Measurements from ENCODE around the gene PHF1.

The PHF1 gene

GRCh38 chr6:33427585-33428223 is 16.9 kb downstream of the PHF1 start:
- no peaks in the 10 kb centered on the region for H3K27me3 ChIP-seq (ENCODE audit: insufficient read depth, low read length)
- no peak overlapping the region for H2AFZ ChIP-seq (ENCODE audit: low read depth, low read length)
- H3K9me3 ChIP-seq (ENCODE audit: low read length): no peaks in the 10 kb centered on the region
- peak overlapping the region; percentile 49 for H3K4me3 ChIP-seq (ENCODE audit: low read length)
- peaks cover 4% of the 10 kb centered on the region for H3K36me3 ChIP-seq (ENCODE audit: insufficient read depth, low read length)
- peaks cover 76% of the 10 kb centered on the region for H3K4me1 ChIP-seq (ENCODE audit: insufficient read depth, low read length)

- Histone ChIP-seq H3K4me1 (ENCODE audit: insufficient read depth, low read length) (peaks cover 82% of the 10 kb centered on the region), H3K36me3 (ENCODE audit: insufficient read depth, low read length) (no peaks in the 10 kb centered on the region), H3K9me3 (ENCODE audit: low read length) (no peaks in the 10 kb centered on the region), H3K4me3 (ENCODE audit: low read length) (peak overlapping the region; percentile 49), H3K27me3 (ENCODE audit: insufficient read depth, low read length) (no peaks in the 10 kb centered on the region), H2AFZ (ENCODE audit: low read depth, low read length) (no peak overlapping the region)
Measured at GRCh38 chr6:33428224-33428965, 17.6 kb downstream of the PHF1 start.

GRCh38 chr6:33428966-33429749 is 18.3 kb downstream of the PHF1 start:
- Histone ChIP-seq H2AFZ (ENCODE audit: low read depth, low read length) (no peak overlapping the region), H3K4me1 (ENCODE audit: insufficient read depth, low read length) (peaks cover 86% of the 10 kb centered on the region), H3K4me3 (ENCODE audit: low read length) (peak overlapping the region; percentile 49), H3K36me3 (ENCODE audit: insufficient read depth, low read length) (no peaks in the 10 kb centered on the region), H3K27me3 (ENCODE audit: insufficient read depth, low read length) (no peaks in the 10 kb centered on the region), H3K9me3 (ENCODE audit: low read length) (no peaks in the 10 kb centered on the region)

- Histone ChIP-seq H3K4me1 (ENCODE audit: insufficient read depth, low read length) (peaks cover 81% of the 10 kb centered on the region), H2AFZ (ENCODE audit: low read depth, low read length) (no peak overlapping the region), H3K36me3 (ENCODE audit: insufficient read depth, low read length) (no peaks in the 10 kb centered on the region), H3K4me3 (ENCODE audit: low read length) (no peak overlapping the region), H3K9me3 (ENCODE audit: low read length) (no peaks in the 10 kb centered on the region), H3K27me3 (ENCODE audit: insufficient read depth, low read length) (no peaks in the 10 kb centered on the region)
Measured at GRCh38 chr6:33429750-33430052, 18.9 kb downstream of the PHF1 start.

GRCh38 chr6:33430334-33430733 is 19.5 kb downstream of the PHF1 start:
- H2AFZ ChIP-seq (ENCODE audit: low read depth, low read length): no peak overlapping the region
- H3K36me3 ChIP-seq (ENCODE audit: insufficient read depth, low read length): peaks cover 4% of the 10 kb centered on the region
- H3K9me3 ChIP-seq (ENCODE audit: low read length): no peaks in the 10 kb centered on the region
- H3K4me3 ChIP-seq (ENCODE audit: low read length): peak overlapping the region; percentile 36
- H3K27me3 ChIP-seq (ENCODE audit: insufficient read depth, low read length): no peaks in the 10 kb centered on the region
- peaks cover 74% of the 10 kb centered on the region for H3K4me1 ChIP-seq (ENCODE audit: insufficient read depth, low read length)

- Histone ChIP-seq H3K36me3 (ENCODE audit: insufficient read depth, low read length) (peaks cover 13% of the 10 kb centered on the region), H3K4me1 (ENCODE audit: insufficient read depth, low read length) (peaks cover 71% of the 10 kb centered on the region), H2AFZ (ENCODE audit: low read depth, low read length) (no peak overlapping the region), H3K27me3 (ENCODE audit: insufficient read depth, low read length) (no peaks in the 10 kb centered on the region), H3K4me3 (ENCODE audit: low read length) (peak overlapping the region; percentile 36), H3K9me3 (ENCODE audit: low read length) (no peaks in the 10 kb centered on the region)
Measured at GRCh38 chr6:33430991-33431879, 20.4 kb downstream of the PHF1 start.

GRCh38 chr6:33431880-33432541 is 21.2 kb downstream of the PHF1 start:
- Histone ChIP-seq H3K9me3 (ENCODE audit: low read length) (no peaks in the 10 kb centered on the region), H3K27me3 (ENCODE audit: insufficient read depth, low read length) (no peaks in the 10 kb centered on the region), H3K36me3 (ENCODE audit: insufficient read depth, low read length) (peaks cover 19% of the 10 kb centered on the region), H3K4me1 (ENCODE audit: insufficient read depth, low read length) (peaks cover 65% of the 10 kb centered on the region), H2AFZ (ENCODE audit: low read depth, low read length) (no peak overlapping the region), H3K4me3 (ENCODE audit: low read length) (no peak overlapping the region)

GRCh38 chr6:33432546-33432945 is 21.7 kb downstream of the PHF1 start:
- Histone ChIP-seq H2AFZ (ENCODE audit: low read depth, low read length) (no peak overlapping the region), H3K27me3 (ENCODE audit: insufficient read depth, low read length) (no peaks in the 10 kb centered on the region), H3K4me3 (ENCODE audit: low read length) (no peak overlapping the region), H3K4me1 (ENCODE audit: insufficient read depth, low read length) (peaks cover 60% of the 10 kb centered on the region), H3K9me3 (ENCODE audit: low read length) (no peaks in the 10 kb centered on the region), H3K36me3 (ENCODE audit: insufficient read depth, low read length) (peaks cover 24% of the 10 kb centered on the region)

- H3K36me3 ChIP-seq (ENCODE audit: insufficient read depth, low read length): peaks cover 29% of the 10 kb centered on the region
- H2AFZ ChIP-seq (ENCODE audit: low read depth, low read length): no peak overlapping the region
- peaks cover 59% of the 10 kb centered on the region for H3K4me1 ChIP-seq (ENCODE audit: insufficient read depth, low read length)
- H3K4me3 ChIP-seq (ENCODE audit: low read length): no peak overlapping the region
- no peaks in the 10 kb centered on the region for H3K9me3 ChIP-seq (ENCODE audit: low read length)
- H3K27me3 ChIP-seq (ENCODE audit: insufficient read depth, low read length): no peaks in the 10 kb centered on the region
Measured at GRCh38 chr6:33433001-33433543, 22.3 kb downstream of the PHF1 start.

GRCh38 chr6:33433544-33434191 is 22.9 kb downstream of the PHF1 start:
- H2AFZ ChIP-seq (ENCODE audit: low read depth, low read length): no peak overlapping the region
- no peaks in the 10 kb centered on the region for H3K9me3 ChIP-seq (ENCODE audit: low read length)
- no peak overlapping the region for H3K4me3 ChIP-seq (ENCODE audit: low read length)
- peaks cover 35% of the 10 kb centered on the region for H3K36me3 ChIP-seq (ENCODE audit: insufficient read depth, low read length)
- peaks cover 53% of the 10 kb centered on the region for H3K4me1 ChIP-seq (ENCODE audit: insufficient read depth, low read length)
- no peaks in the 10 kb centered on the region for H3K27me3 ChIP-seq (ENCODE audit: insufficient read depth, low read length)

GRCh38 chr6:33434961-33435360 is 24.1 kb downstream of the PHF1 start:
- H3K4me1 ChIP-seq (ENCODE audit: insufficient read depth, low read length): peaks cover 40% of the 10 kb centered on the region
- no peaks in the 10 kb centered on the region for H3K27me3 ChIP-seq (ENCODE audit: insufficient read depth, low read length)
- H3K4me3 ChIP-seq (ENCODE audit: low read length): no peak overlapping the region
- peaks cover 43% of the 10 kb centered on the region for H3K36me3 ChIP-seq (ENCODE audit: insufficient read depth, low read length)
- no peaks in the 10 kb centered on the region for H3K9me3 ChIP-seq (ENCODE audit: low read length)
- no peak overlapping the region for H2AFZ ChIP-seq (ENCODE audit: low read depth, low read length)

- H3K9me3 ChIP-seq (ENCODE audit: low read length): no peaks in the 10 kb centered on the region
- H3K36me3 ChIP-seq (ENCODE audit: insufficient read depth, low read length): peaks cover 63% of the 10 kb centered on the region
- no peak overlapping the region for H2AFZ ChIP-seq (ENCODE audit: low read depth, low read length)
- H3K4me1 ChIP-seq (ENCODE audit: insufficient read depth, low read length): peaks cover 13% of the 10 kb centered on the region
- H3K27me3 ChIP-seq (ENCODE audit: insufficient read depth, low read length): no peaks in the 10 kb centered on the region
- H3K4me3 ChIP-seq (ENCODE audit: low read length): no peak overlapping the region
Measured at GRCh38 chr6:33437666-33438065, 26.9 kb downstream of the PHF1 start.

Measured in neuron (in vitro differentiated cells).